HK-2 (cell line): ENCODE results near the gene RALGAPA1.

Experiments
- DNase-seq: peaks from one replicate; pipeline ENCODE4 v3.0.0-alpha.2; 2018; ENCODE audit not compliant: unreplicated experiment

RALGAPA1 gene

GRCh38 chr14:35539969-35540368 is 269.1 kb downstream of the RALGAPA1 start:
- no peak for DNase-seq

DNA sequence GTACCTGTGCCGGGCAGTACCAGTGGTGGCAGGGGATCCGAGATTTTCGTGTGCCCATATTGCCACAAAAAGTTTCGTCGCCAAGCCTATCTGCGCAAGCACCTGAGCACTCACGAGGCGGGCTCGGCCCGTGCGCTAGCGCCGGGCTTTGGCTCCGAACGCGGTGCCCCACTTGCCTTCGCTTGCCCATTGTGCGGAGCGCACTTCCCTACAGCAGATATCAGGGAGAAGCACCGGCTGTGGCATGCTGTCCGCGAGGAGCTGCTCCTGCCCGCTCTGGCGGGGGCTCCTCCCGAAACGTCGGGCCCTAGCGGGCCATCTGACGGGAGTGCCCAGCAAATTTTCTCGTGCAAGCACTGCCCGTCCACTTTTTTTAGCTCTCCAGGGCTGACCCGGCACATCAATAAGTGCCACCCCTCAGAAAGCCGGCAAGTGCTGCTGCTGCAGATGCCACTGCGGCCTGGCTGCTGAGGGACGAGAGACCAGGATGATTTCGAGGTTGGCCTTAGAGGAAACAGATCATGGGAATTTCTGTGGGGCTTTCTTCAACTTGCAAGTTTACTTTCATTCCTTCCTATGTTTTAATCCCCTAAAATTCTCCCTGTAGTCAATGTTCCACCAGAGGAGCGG is 273.5 kb downstream of the RALGAPA1 start:
- no peak for DNase-seq

- DNase-seq = peak; percentile 79
Measured at GRCh38 chr14:35534873-35535482, 274.1 kb downstream of the RALGAPA1 start.

DNA sequence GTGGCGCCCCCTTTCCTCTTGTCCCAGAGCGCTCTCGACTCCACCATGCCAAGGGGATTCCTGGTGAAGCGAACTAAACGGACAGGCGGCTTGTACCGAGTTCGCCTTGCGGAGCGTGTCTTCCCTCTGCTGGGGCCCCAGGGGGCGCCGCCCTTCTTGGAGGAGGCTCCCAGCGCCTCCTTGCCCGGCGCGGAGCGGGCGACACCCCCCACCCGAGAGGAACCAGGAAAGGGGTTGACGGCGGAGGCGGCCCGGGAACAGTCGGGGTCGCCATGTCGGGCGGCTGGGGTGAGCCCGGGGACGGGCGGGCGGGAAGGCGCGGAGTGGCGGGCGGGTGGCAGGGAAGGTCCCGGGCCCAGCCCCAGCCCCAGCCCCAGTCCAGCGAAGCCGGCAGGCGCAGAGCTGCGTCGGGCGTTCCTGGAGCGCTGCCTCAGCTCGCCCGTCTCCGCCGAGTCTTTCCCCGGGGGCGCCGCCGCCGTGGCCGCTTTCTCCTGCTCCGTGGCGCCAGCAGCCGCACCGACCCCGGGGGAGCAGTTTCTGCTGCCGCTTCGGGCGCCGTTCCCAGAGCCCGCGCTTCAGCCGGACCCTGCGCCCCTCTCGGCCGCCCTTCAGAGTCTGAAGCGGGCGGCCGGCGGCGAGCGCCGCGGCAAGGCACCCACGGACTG is 274.8 kb downstream of the RALGAPA1 start:
- DNase-seq = no peak

DNA sequence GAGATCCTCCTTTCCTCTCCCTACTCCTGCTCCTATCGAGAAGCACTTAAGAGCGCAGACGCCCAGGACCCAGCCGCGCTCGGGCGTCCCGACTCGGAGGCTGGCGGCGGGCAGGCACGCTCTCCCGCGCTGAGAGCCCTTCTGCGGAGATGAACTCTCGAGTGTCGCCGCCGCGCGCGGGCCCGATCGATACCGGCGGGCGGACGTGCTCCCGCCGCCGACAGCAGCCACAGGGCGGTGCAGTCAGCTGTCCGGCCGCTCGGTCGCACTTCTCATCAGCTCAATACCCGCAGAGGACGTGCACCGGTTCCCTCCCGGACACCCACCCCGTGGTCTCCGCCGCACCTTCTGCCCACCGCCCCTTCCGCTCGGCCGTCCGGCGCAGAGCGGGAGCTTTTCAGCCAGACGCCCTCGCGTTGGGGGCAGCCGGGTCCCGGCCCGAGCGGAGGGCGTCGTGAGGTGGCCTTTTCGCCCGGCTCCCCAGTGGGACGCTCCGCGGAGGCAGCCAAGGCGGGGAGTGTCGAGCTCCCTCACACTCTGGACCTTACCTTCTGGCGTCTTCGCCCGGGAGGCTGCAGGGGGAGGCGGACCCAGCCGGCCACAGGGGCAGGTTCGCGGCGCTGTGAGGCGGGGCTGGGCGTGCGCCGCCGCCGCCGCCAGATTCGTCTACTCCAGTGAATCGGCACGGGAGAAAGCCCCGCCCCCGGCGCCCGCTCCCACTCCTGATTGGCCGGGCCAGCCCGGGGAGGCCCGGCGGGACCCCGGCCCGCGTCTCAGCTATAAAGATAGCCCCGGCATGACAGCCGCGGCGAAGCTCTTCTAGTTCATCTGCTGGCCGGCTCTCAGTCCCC is 275.5 kb downstream of the RALGAPA1 start, which contains the start of gene INSM2:
TSS of gene INSM2 (plus strand) at position 808 of the 851 bp plus-strand sequence. CDS start 89 bp downstream, outside the sequence.
- peak; percentile 77 for DNase-seq

GRCh38 chr14:35532783-35533356 is 276.2 kb downstream of the RALGAPA1 start:
- no peak for DNase-seq

GRCh38 chr14:35531960-35532747 is 276.9 kb downstream of the RALGAPA1 start:
- DNase-seq = no peak

DNA sequence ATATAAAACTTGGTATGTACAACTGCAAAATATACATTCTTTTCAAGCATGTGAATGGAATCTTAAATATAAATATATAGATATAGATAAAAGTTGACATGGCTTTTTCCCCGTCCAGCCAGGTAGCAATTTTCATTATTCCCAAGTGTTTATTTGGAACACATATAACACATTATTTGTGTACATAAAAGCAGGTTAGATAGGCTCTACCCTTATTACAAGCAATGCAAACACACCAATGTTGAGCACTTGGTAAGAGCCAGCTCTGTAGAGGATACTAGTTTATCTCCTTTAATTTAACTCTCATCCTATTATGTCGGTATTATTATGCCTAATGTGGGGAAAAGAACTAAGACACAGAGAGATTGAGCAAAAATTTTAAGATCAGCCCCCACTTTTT is 282.1 kb downstream of the RALGAPA1 start:
- no peak for DNase-seq

- no peak for DNase-seq
Measured at GRCh38 chr14:35525695-35526094, 283.4 kb downstream of the RALGAPA1 start.

DNA sequence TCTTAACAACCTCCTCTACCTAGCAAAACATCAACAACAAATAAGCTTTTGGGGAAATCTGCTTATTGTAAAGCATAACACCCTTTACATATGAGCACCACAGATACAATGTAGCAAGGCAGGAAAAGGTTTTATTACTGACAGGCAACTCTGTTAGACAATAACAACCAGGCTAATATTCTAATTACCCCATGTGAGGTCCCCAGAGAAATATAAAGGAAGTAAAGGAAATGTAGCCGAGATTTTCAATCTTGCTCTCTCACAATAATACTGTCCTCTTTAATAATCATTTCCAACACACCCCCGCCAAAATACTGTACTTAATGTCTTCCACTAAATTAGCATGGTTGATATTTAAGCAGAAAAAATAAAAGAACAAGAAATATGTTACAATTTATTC is 289.1 kb downstream of the RALGAPA1 start:
- DNase-seq = no peak

- DNase-seq = no peak
Measured at GRCh38 chr14:35515916-35516315, 293.2 kb downstream of the RALGAPA1 start.

GRCh38 chr14:35512765-35513164 is 296.3 kb downstream of the RALGAPA1 start:
- no peak for DNase-seq

GRCh38 chr14:35509846-35510245 is 299.2 kb downstream of the RALGAPA1 start:
- no peak for DNase-seq

DNA sequence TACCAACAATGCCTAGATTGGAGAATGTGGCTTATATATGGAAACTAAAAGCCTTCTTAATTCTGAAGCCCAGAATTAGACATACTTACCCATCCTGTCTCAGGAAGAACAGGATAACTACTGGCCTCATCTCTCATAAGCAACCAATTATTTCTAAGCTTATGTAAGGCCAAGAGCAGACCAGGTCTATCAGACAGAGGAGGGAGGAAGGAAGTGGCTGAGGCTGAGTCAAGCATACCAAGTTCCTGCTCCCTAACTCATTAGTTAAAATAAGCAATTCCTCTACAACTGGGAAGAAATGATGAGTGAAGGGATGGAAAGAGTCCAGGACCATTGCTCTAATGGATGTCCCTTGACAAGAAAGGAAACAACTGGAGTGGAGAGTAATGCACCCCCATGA is 302.2 kb downstream of the RALGAPA1 start:
- DNase-seq = no peak

DNA sequence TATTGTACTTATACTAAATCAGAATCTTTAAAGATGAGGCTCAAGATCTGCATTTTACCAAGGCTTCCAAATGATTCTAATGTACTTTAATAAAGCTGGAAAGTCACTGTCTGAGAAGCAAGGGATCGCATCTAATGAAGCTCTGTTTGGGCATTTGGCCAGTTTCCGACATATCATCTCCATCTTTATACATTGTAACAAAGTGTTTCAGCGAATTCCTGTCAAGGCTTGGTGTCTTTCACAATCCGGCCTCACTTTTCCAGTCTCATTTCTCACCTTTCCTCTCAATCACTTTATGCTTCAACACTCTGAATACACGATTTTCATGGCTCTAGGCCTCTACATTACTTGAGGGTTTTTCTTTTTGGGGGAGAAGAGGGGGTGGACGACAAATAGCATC is 302.6 kb downstream of the RALGAPA1 start:
- DNase-seq = no peak

GRCh38 chr14:35504260-35504659 is 304.8 kb downstream of the RALGAPA1 start:
- no peak for DNase-seq

- no peak for DNase-seq
Measured at GRCh38 chr14:35503646-35504045, 305.4 kb downstream of the RALGAPA1 start.

GRCh38 chr14:35499180-35499579 is 309.9 kb downstream of the RALGAPA1 start:
- no peak for DNase-seq

DNA sequence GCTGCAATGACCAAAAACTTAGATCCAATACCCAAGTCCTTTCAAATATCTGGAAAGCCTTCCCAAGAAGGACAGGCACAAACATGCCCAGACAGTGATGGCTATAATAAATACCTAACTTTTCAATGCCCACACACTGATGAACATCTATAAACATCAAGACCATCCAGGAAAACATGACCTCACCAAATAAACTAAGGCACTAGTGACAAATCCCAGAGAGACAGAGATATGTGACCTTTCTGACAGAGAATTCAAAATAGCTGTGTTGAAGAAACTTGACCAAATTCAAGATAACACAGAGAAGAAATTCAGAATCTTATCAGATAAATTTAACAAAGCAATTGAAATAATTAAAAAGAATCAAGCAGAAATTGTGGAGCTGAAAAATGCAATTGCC is 313.8 kb downstream of the RALGAPA1 start:
- DNase-seq = no peak

DNA sequence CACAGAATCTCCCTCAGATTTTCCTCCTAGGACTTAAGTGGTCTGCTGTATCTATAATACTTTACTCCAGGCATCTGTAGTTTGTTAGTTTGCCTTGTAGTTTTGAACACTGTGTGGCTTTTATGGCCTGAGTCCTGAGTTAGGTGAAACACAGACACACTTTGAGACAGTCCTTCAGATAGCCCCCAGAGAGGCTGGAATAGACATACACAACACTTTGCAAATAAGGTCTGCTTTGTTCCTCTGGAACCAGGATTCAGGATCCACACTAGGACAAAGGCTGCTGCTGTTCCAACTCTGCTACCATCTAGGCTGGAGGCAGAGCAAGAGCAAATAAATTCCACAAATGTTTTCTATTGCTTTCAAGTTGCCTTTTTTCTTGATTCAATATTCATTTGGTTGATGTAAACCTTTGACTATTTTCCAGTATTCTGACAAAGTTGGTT is 316.5 kb downstream of the RALGAPA1 start:
- no peak for DNase-seq
